Esophagus squamous epithelium (tissue), 4 donors: Measurements from ENCODE around the gene FOXD3.

Experiments used
- CTCF ChIP-seq, 6 experiments: fragments of 450-650 bp in 4 of 6; fragments of 200-600 bp in 2 of 6; sonication (generic) in 2 of 6; IDR thresholded peaks; one replicate each; pipeline ENCODE4 v1.5.1; 2016 to 2019; ENCODE audit warnings: antibody characterized with exemption in 6 of 6, mild to moderate bottlenecking in 4 of 6, moderate library complexity in 4 of 6
- POLR2A ChIP-seq, 4 donors: fragments of 450-650 bp; IDR thresholded peaks; one replicate each; pipeline ENCODE4 v1.6.1; 2017; ENCODE audit warnings: antibody characterized with exemption in 4 of 4, mild to moderate bottlenecking in 4 of 4, moderate library complexity in 3 of 4

- TF ChIP-seq CTCF (IDR thresholded peaks at IDR 0.05) = no peak
- TF ChIP-seq POLR2A (IDR thresholded peaks at IDR 0.05) = no peak
These were observed 3.7 kb downstream of the FOXD3 start for GRCh38 chr1:63326106-63326472.
